Colonic mucosa (tissue), 4 donors: ENCODE results near the gene NLRP5. TPM values are rescaled to one million over a fixed set of nuclear protein-coding genes. Genes with fewer than 3 reads are reported as not detected.
A peak's percentile ranks its signal among the peaks of the same experiment; 100 is the strongest.

Source experiments
- DNase-seq: peaks from one replicate; pipeline ENCODE4 v3.0.0-alpha.2; 2020
- H3K27ac ChIP-seq: fragments of 200-600 bp; one replicate; pipeline ENCODE4 v1.8.0; 2021
- H3K27me3 ChIP-seq: fragments of 200-600 bp; one replicate; pipeline ENCODE4 v1.8.0; 2021
- H3K36me3 ChIP-seq: fragments of 200-600 bp; one replicate; pipeline ENCODE4 v1.8.0; 2021
- H3K4me1 ChIP-seq: fragments of 200-600 bp; one replicate; pipeline ENCODE4 v1.8.0; 2021; ENCODE audit warnings: mild to moderate bottlenecking
- H3K4me3 ChIP-seq: fragments of 200-600 bp; one replicate; pipeline ENCODE4 v1.8.0; 2021
- H3K9ac ChIP-seq, 2 donors: one replicate each; pipeline ENCODE4 v1.7.0; 2013; ENCODE audit warnings: control low read depth in 2 of 2, low read depth in 2 of 2, low read length in 2 of 2
- H3K9me3 ChIP-seq: fragments of 200-600 bp; one replicate; pipeline ENCODE4 v1.8.0; 2021
- CTCF ChIP-seq: fragments of 200-600 bp; IDR thresholded peaks from one replicate; pipeline ENCODE4 v1.8.0; 2022; ENCODE audit warnings: antibody characterized with exemption, mild to moderate bottlenecking
- intact Hi-C: fragments of 100-400 bp; cut with DNase I; formaldehyde crosslinking; loops from one replicate; pipeline ENCODE4 v1.14.1; 2022
- total RNA-seq, 2 donors: library from RNA; stranded (reverse); fragmentation: NEBNext Ultra II Directional in 1 of 2; extraction: Animal tissue kit (Norgen Biotek cat#: 25700) in 1 of 2; gene quantifications; one replicate each; pipeline ENCODE4 v1.2.1, GENCODE V29; 2021
- donor health status: healthy.
- donor health status: DM: no; HTN: no; CAD: no.
- donor health status: DM: no; HTN: no; CAD: no.

Gene NLRP5
- total RNA-seq, 2 donors from 2014 or later: not detected

GRCh38 chr19:56026769-56027168, 40.2 kb downstream of the NLRP5 start:
- H3K9me3 ChIP-seq: no peaks in the 10 kb centered on the region
- no peaks in the 10 kb centered on the region for H3K4me1 ChIP-seq
- no peak overlapping the region for H3K4me3 ChIP-seq
- no peak overlapping the region for H3K9ac ChIP-seq
- H3K27me3 ChIP-seq: no peaks in the 10 kb centered on the region
- intact Hi-C loops: no loop called here
- no peaks in the 10 kb centered on the region for H3K36me3 ChIP-seq
- H3K27ac ChIP-seq: no peak overlapping the region
- TF ChIP-seq CTCF: no peak
- no peak for DNase-seq

- intact Hi-C loops: no loop called here
- H3K36me3 ChIP-seq: no peaks in the 10 kb centered on the region
- no peak for DNase-seq
- no peaks in the 10 kb centered on the region for H3K9me3 ChIP-seq
- no peaks in the 10 kb centered on the region for H3K27me3 ChIP-seq
- no peaks in the 10 kb centered on the region for H3K4me1 ChIP-seq
- H3K9ac ChIP-seq: no peak overlapping the region
- H3K4me3 ChIP-seq: no peak overlapping the region
- TF ChIP-seq CTCF: no peak
- no peak overlapping the region for H3K27ac ChIP-seq
Measured at GRCh38 chr19:56053596-56053995, 67.0 kb downstream of the NLRP5 start.

GRCh38 chr19:56066152-56067023, 79.8 kb downstream of the NLRP5 start:
- H3K9ac ChIP-seq: no peak overlapping the region
- no peaks in the 10 kb centered on the region for H3K9me3 ChIP-seq
- no peak overlapping the region for H3K27ac ChIP-seq
- DNase-seq: peak; percentile 69
- H3K27me3 ChIP-seq: no peaks in the 10 kb centered on the region
- no peaks in the 10 kb centered on the region for H3K4me1 ChIP-seq
- intact Hi-C loops: loop anchor here (5.0 kb wide), 2 partner anchors 266 to 286 kb away; no protein-coding TSS in a partner anchor
- peak; percentile 87 for TF ChIP-seq CTCF
- no peak overlapping the region for H3K4me3 ChIP-seq
- H3K36me3 ChIP-seq: no peaks in the 10 kb centered on the region

GRCh38 chr19:56069642-56070041, 83.1 kb downstream of the NLRP5 start:
- Histone ChIP-seq H3K36me3 (no peaks in the 10 kb centered on the region), H3K4me3 (no peak overlapping the region), H3K9me3 (no peaks in the 10 kb centered on the region), H3K27ac (no peak overlapping the region), H3K4me1 (no peaks in the 10 kb centered on the region), H3K27me3 (no peaks in the 10 kb centered on the region), H3K9ac (no peak overlapping the region)
- intact Hi-C loops: loop anchor here (5.0 kb wide), 2 partner anchors 263 to 283 kb away; no protein-coding TSS in a partner anchor
- no peak for DNase-seq
- no peak for TF ChIP-seq CTCF

GRCh38 chr19:56071151-56071550, 84.6 kb downstream of the NLRP5 start:
- intact Hi-C loops: no loop called here
- DNase-seq: no peak
- no peaks in the 10 kb centered on the region for H3K4me1 ChIP-seq
- no peak overlapping the region for H3K27ac ChIP-seq
- no peak for TF ChIP-seq CTCF
- H3K36me3 ChIP-seq: no peaks in the 10 kb centered on the region
- H3K4me3 ChIP-seq: no peak overlapping the region
- no peak overlapping the region for H3K9ac ChIP-seq
- no peaks in the 10 kb centered on the region for H3K9me3 ChIP-seq
- no peaks in the 10 kb centered on the region for H3K27me3 ChIP-seq
